ENCODE measurements around the gene SBNO1. TPM values are rescaled to one million over a fixed set of nuclear protein-coding genes. Genes with fewer than 3 reads are reported as not detected.
"Not testable (repeated sequence)": the region's sequence is repeated elsewhere in the genome, so short reads cannot be mapped to it uniquely, and the experiment has no call there.

Gene SBNO1
- total RNA-seq, 1 experiment from 2014 or later, result 10.7 TPM

- DNase-seq (ENCODE audit: low spot score), result no peak
Measured at GRCh38 chr12:123346946-123347345, 17.7 kb downstream of the SBNO1 start.

- DNase-seq (ENCODE audit: low spot score), result no peak
Measured at GRCh38 chr12:123344086-123344485, 20.6 kb downstream of the SBNO1 start.

GRCh38 chr12:123337070-123337469 lies 27.6 kb downstream of the SBNO1 start:
- no peak for DNase-seq (ENCODE audit: low spot score)

GRCh38 chr12:123336530-123336929 lies 28.1 kb downstream of the SBNO1 start:
- DNase-seq (ENCODE audit: low spot score), result no peak

- DNase-seq (ENCODE audit: low spot score), result no peak
Measured at GRCh38 chr12:123335490-123335889, 29.2 kb downstream of the SBNO1 start.

- no peak for DNase-seq (ENCODE audit: low spot score)
Measured at GRCh38 chr12:123329799-123330198, 34.8 kb downstream of the SBNO1 start.

- DNase-seq (ENCODE audit: low spot score), result no peak
Measured at GRCh38 chr12:123319826-123320225, 44.8 kb downstream of the SBNO1 start.

GRCh38 chr12:123319273-123319672 lies 45.4 kb downstream of the SBNO1 start:
- no peak for DNase-seq (ENCODE audit: low spot score)

- DNase-seq (ENCODE audit: low spot score), result not testable (repeated sequence)
Measured at GRCh38 chr12:123313046-123313445, 51.6 kb downstream of the SBNO1 start.

GRCh38 chr12:123306200-123306599 lies 58.4 kb downstream of the SBNO1 start:
- no peak for DNase-seq (ENCODE audit: low spot score)

- no peak for DNase-seq (ENCODE audit: low spot score)
Measured at GRCh38 chr12:123305136-123305535, 59.5 kb downstream of the SBNO1 start.

GRCh38 chr12:123293178-123293760 lies 71.4 kb downstream of the SBNO1 start:
- no peak for DNase-seq (ENCODE audit: low spot score)

- DNase-seq (ENCODE audit: low spot score), result no peak
Measured at GRCh38 chr12:123289911-123290310, 74.7 kb downstream of the SBNO1 start.

GRCh38 chr12:123288751-123289346 lies 75.8 kb downstream of the SBNO1 start:
- DNase-seq (ENCODE audit: low spot score), result no peak

GRCh38 chr12:123286652-123287373 lies 77.8 kb downstream of the SBNO1 start:
- no peak for DNase-seq (ENCODE audit: low spot score)

GRCh38 chr12:123284669-123285068 lies 80.0 kb downstream of the SBNO1 start:
- DNase-seq (ENCODE audit: low spot score), result no peak

- DNase-seq (ENCODE audit: low spot score), result no peak
Measured at GRCh38 chr12:123283461-123283860, 81.2 kb downstream of the SBNO1 start.

- no peak for DNase-seq (ENCODE audit: low spot score)
Measured at GRCh38 chr12:123282111-123282510, 82.5 kb downstream of the SBNO1 start.

- DNase-seq (ENCODE audit: low spot score), result no peak
Measured at GRCh38 chr12:123280971-123281370, 83.7 kb downstream of the SBNO1 start.

- no peak for DNase-seq (ENCODE audit: low spot score)
Measured at GRCh38 chr12:123278101-123278627, 86.5 kb downstream of the SBNO1 start.

GRCh38 chr12:123273166-123273565 lies 91.5 kb downstream of the SBNO1 start:
- no peak for DNase-seq (ENCODE audit: low spot score)

GRCh38 chr12:123271001-123271668 lies 93.5 kb downstream of the SBNO1 start:
- peak; percentile 56 for DNase-seq (ENCODE audit: low spot score)

Measured in HT-29 (cell line).